ENCODE data around the gene CCPG1.

CCPG1 gene

GRCh38 chr15:55360256-55360655 lies 47.9 kb downstream of the CCPG1 start:
- Mint-ChIP-seq H3K27me3 (no peaks in the 10 kb centered on the region), H3K9me3 (no peaks in the 10 kb centered on the region), H3K4me3 (no peak overlapping the region), H3K4me1 (ENCODE audit: low read depth) (peaks cover 3% of the 10 kb centered on the region), H3K36me3 (ENCODE audit: low read depth) (peaks cover 61% of the 10 kb centered on the region), H3K27ac (peak overlapping the region; percentile 15)
- DNase-seq = no peak

- Mint-ChIP-seq H3K36me3 (ENCODE audit: low read depth) (peaks cover 60% of the 10 kb centered on the region), H3K27me3 (no peaks in the 10 kb centered on the region), H3K4me1 (ENCODE audit: low read depth) (peaks cover 3% of the 10 kb centered on the region), H3K9me3 (no peaks in the 10 kb centered on the region), H3K27ac (peak overlapping the region; percentile 15), H3K4me3 (no peak overlapping the region)
- no peak for DNase-seq
Observed at GRCh38 chr15:55358471-55358870, 49.7 kb downstream of the CCPG1 start.

GRCh38 chr15:55357774-55358173 lies 50.4 kb downstream of the CCPG1 start:
- Mint-ChIP-seq H3K36me3 (ENCODE audit: low read depth) (peaks cover 62% of the 10 kb centered on the region), H3K4me1 (ENCODE audit: low read depth) (peaks cover 3% of the 10 kb centered on the region), H3K4me3 (no peak overlapping the region), H3K9me3 (no peaks in the 10 kb centered on the region), H3K27me3 (no peaks in the 10 kb centered on the region), H3K27ac (no peak overlapping the region)
- DNase-seq = no peak

GRCh38 chr15:55356985-55357585 lies 51.1 kb downstream of the CCPG1 start:
- H3K9me3 Mint-ChIP-seq = no peaks in the 10 kb centered on the region
- no peak for DNase-seq
- peaks cover 3% of the 10 kb centered on the region for H3K4me1 Mint-ChIP-seq (ENCODE audit: low read depth)
- no peaks in the 10 kb centered on the region for H3K27me3 Mint-ChIP-seq
- H3K36me3 Mint-ChIP-seq (ENCODE audit: low read depth) = peaks cover 62% of the 10 kb centered on the region
- peak overlapping the region; percentile 38 for H3K27ac Mint-ChIP-seq
- H3K4me3 Mint-ChIP-seq = no peak overlapping the region

GRCh38 chr15:55353025-55353424 lies 55.1 kb downstream of the CCPG1 start:
- Mint-ChIP-seq H3K27ac (no peak overlapping the region), H3K27me3 (no peaks in the 10 kb centered on the region), H3K4me1 (ENCODE audit: low read depth) (peaks cover 3% of the 10 kb centered on the region), H3K36me3 (ENCODE audit: low read depth) (peaks cover 77% of the 10 kb centered on the region), H3K4me3 (no peak overlapping the region), H3K9me3 (no peaks in the 10 kb centered on the region)
- DNase-seq = no peak

GRCh38 chr15:55349282-55349681 lies 58.9 kb downstream of the CCPG1 start:
- Mint-ChIP-seq H3K27ac (no peak overlapping the region), H3K9me3 (no peaks in the 10 kb centered on the region), H3K27me3 (no peaks in the 10 kb centered on the region), H3K36me3 (ENCODE audit: low read depth) (peaks cover 75% of the 10 kb centered on the region), H3K4me3 (no peak overlapping the region), H3K4me1 (ENCODE audit: low read depth) (no peaks in the 10 kb centered on the region)
- no peak for DNase-seq

- peaks cover 82% of the 10 kb centered on the region for H3K36me3 Mint-ChIP-seq (ENCODE audit: low read depth)
Observed at GRCh38 chr15:55348281-55348778, 59.8 kb downstream of the CCPG1 start.

GRCh38 chr15:55344206-55344605 lies 64.0 kb downstream of the CCPG1 start:
- Mint-ChIP-seq H3K36me3 (ENCODE audit: low read depth) (peaks cover 77% of the 10 kb centered on the region), H3K4me3 (no peak overlapping the region), H3K27ac (peak overlapping the region; percentile 75), H3K4me1 (ENCODE audit: low read depth) (no peaks in the 10 kb centered on the region), H3K27me3 (no peaks in the 10 kb centered on the region), H3K9me3 (no peaks in the 10 kb centered on the region)
- no peak for DNase-seq

More at GRCh38 chr15:55348281-55348778, 59.8 kb downstream of the CCPG1 start:
- Mint-ChIP-seq H3K9me3 (no peaks in the 10 kb centered on the region), H3K27me3 (no peaks in the 10 kb centered on the region), H3K4me3 (no peak overlapping the region), H3K27ac (no peak overlapping the region), H3K4me1 (ENCODE audit: low read depth) (no peaks in the 10 kb centered on the region)
- no peak for DNase-seq

- Mint-ChIP-seq H3K9me3 (no peaks in the 10 kb centered on the region), H3K4me1 (ENCODE audit: low read depth) (no peaks in the 10 kb centered on the region), H3K4me3 (no peak overlapping the region), H3K27me3 (no peaks in the 10 kb centered on the region), H3K36me3 (ENCODE audit: low read depth) (peaks cover 76% of the 10 kb centered on the region), H3K27ac (no peak overlapping the region)
- DNase-seq = no peak
Observed at GRCh38 chr15:55343168-55343567, 65.0 kb downstream of the CCPG1 start.

- Mint-ChIP-seq H3K4me3 (no peak overlapping the region), H3K36me3 (ENCODE audit: low read depth) (peaks cover 72% of the 10 kb centered on the region), H3K9me3 (no peaks in the 10 kb centered on the region), H3K4me1 (ENCODE audit: low read depth) (no peaks in the 10 kb centered on the region), H3K27ac (no peak overlapping the region), H3K27me3 (no peaks in the 10 kb centered on the region)
- DNase-seq = no peak
Observed at GRCh38 chr15:55337160-55337559, 71.0 kb downstream of the CCPG1 start.

- Mint-ChIP-seq H3K27me3 (no peaks in the 10 kb centered on the region), H3K27ac (no peak overlapping the region), H3K4me3 (no peak overlapping the region), H3K36me3 (ENCODE audit: low read depth) (peaks cover 75% of the 10 kb centered on the region), H3K4me1 (ENCODE audit: low read depth) (no peaks in the 10 kb centered on the region), H3K9me3 (no peaks in the 10 kb centered on the region)
- no peak for DNase-seq
Observed at GRCh38 chr15:55334997-55335396, 73.2 kb downstream of the CCPG1 start.

GRCh38 chr15:55334371-55334770 lies 73.8 kb downstream of the CCPG1 start:
- Mint-ChIP-seq H3K4me1 (ENCODE audit: low read depth) (no peaks in the 10 kb centered on the region), H3K4me3 (no peak overlapping the region)

GRCh38 chr15:55327387-55327786 lies 80.8 kb downstream of the CCPG1 start:
- DNase-seq = no peak
- Mint-ChIP-seq H3K36me3 (ENCODE audit: low read depth) (peaks cover 57% of the 10 kb centered on the region), H3K27me3 (no peaks in the 10 kb centered on the region)

More at GRCh38 chr15:55334371-55334770, 73.8 kb downstream of the CCPG1 start:
- no peaks in the 10 kb centered on the region for H3K27me3 Mint-ChIP-seq
- no peak overlapping the region for H3K27ac Mint-ChIP-seq
- no peaks in the 10 kb centered on the region for H3K9me3 Mint-ChIP-seq
- peaks cover 75% of the 10 kb centered on the region for H3K36me3 Mint-ChIP-seq (ENCODE audit: low read depth)
- DNase-seq = no peak

GRCh38 chr15:55322467-55322866 lies 85.7 kb downstream of the CCPG1 start:
- no peak overlapping the region for H3K4me3 Mint-ChIP-seq
- H3K27me3 Mint-ChIP-seq = no peaks in the 10 kb centered on the region
- no peak overlapping the region for H3K27ac Mint-ChIP-seq
- no peaks in the 10 kb centered on the region for H3K9me3 Mint-ChIP-seq
- no peak for DNase-seq
- H3K36me3 Mint-ChIP-seq (ENCODE audit: low read depth) = peaks cover 47% of the 10 kb centered on the region
- H3K4me1 Mint-ChIP-seq (ENCODE audit: low read depth) = peaks cover 32% of the 10 kb centered on the region

More at GRCh38 chr15:55327387-55327786, 80.8 kb downstream of the CCPG1 start:
- Mint-ChIP-seq H3K27ac (no peak overlapping the region), H3K9me3 (no peaks in the 10 kb centered on the region), H3K4me1 (ENCODE audit: low read depth) (peaks cover 6% of the 10 kb centered on the region), H3K4me3 (no peak overlapping the region)

GRCh38 chr15:55320963-55321362 lies 87.2 kb downstream of the CCPG1 start:
- Mint-ChIP-seq H3K4me3 (peak overlapping the region; percentile 18), H3K27ac (no peak overlapping the region)

GRCh38 chr15:55320238-55320550 lies 88.0 kb downstream of the CCPG1 start:
- Mint-ChIP-seq H3K4me3 (peak overlapping the region; percentile 97), H3K36me3 (ENCODE audit: low read depth) (peaks cover 58% of the 10 kb centered on the region), H3K27me3 (no peaks in the 10 kb centered on the region), H3K27ac (peak overlapping the region; percentile 72), H3K9me3 (no peaks in the 10 kb centered on the region), H3K4me1 (ENCODE audit: low read depth) (peaks cover 53% of the 10 kb centered on the region)
- no peak for DNase-seq

More at GRCh38 chr15:55320963-55321362, 87.2 kb downstream of the CCPG1 start:
- Mint-ChIP-seq H3K4me1 (ENCODE audit: low read depth) (peaks cover 45% of the 10 kb centered on the region), H3K36me3 (ENCODE audit: low read depth) (peaks cover 54% of the 10 kb centered on the region), H3K9me3 (no peaks in the 10 kb centered on the region), H3K27me3 (no peaks in the 10 kb centered on the region)
- DNase-seq = no peak

Data from activated T-cell treated with anti-CD3 and anti-CD28 coated beads, Interleukin-2, amount 50 U/mL, for 24 hours (primary cell).